ENCODE results near the gene TMCO4.

TMCO4 gene

DNA sequence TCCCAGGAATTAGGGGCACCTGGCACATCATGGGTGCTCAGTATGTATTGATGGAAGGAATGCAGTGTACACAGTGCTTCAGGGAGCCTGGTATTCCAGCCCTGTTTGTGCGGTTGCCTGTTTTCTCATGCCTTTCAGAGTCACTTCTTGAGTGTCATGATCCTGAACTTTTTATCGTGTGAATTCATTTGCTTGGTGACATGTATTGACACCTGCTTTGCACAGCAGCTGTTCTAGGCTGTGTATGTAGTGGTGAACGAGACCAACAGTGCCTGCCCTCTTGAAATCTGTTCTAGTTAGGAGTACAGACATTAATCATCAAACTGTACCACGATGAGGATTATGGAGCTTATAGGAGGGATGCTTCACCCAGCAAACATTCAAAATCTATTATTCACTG is 128.9 kb downstream of the TMCO4 start:
- TF ChIP-seq TAF1 (IDR thresholded peaks at IDR 0.05; ENCODE audit: borderline replicate concordance, insufficient read depth, low read length) = no peak
- no peak for TF ChIP-seq POLR2AphosphoS5 (IDR thresholded peaks at IDR 0.05; ENCODE audit: low read depth, low read length)
- TF ChIP-seq FOXP2 (optimal IDR thresholded peaks at IDR 0.05; ENCODE audit: borderline replicate concordance, extremely low read depth, extremely low read length, insufficient read depth) = no peak
- TF ChIP-seq SIN3A (IDR thresholded peaks at IDR 0.05; ENCODE audit: borderline replicate concordance, insufficient read depth, low read length) = no peak
- TF ChIP-seq, protein P1, sequence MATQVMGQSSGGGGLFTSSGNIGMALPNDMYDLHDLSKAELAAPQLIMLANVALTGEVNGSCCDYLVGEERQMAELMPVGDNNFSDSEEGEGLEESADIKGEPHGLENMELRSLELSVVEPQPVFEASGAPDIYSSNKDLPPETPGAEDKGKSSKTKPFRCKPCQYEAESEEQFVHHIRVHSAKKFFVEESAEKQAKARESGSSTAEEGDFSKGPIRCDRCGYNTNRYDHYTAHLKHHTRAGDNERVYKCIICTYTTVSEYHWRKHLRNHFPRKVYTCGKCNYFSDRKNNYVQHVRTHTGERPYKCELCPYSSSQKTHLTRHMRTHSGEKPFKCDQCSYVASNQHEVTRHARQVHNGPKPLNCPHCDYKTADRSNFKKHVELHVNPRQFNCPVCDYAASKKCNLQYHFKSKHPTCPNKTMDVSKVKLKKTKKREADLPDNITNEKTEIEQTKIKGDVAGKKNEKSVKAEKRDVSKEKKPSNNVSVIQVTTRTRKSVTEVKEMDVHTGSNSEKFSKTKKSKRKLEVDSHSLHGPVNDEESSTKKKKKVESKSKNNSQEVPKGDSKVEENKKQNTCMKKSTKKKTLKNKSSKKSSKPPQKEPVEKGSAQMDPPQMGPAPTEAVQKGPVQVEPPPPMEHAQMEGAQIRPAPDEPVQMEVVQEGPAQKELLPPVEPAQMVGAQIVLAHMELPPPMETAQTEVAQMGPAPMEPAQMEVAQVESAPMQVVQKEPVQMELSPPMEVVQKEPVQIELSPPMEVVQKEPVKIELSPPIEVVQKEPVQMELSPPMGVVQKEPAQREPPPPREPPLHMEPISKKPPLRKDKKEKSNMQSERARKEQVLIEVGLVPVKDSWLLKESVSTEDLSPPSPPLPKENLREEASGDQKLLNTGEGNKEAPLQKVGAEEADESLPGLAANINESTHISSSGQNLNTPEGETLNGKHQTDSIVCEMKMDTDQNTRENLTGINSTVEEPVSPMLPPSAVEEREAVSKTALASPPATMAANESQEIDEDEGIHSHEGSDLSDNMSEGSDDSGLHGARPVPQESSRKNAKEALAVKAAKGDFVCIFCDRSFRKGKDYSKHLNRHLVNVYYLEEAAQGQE (IDR thresholded peaks at IDR 0.05; ENCODE audit: insufficient read depth in 1 of 2, low read depth in 2 of 2, low read length in 2 of 2) = no peak

DNA sequence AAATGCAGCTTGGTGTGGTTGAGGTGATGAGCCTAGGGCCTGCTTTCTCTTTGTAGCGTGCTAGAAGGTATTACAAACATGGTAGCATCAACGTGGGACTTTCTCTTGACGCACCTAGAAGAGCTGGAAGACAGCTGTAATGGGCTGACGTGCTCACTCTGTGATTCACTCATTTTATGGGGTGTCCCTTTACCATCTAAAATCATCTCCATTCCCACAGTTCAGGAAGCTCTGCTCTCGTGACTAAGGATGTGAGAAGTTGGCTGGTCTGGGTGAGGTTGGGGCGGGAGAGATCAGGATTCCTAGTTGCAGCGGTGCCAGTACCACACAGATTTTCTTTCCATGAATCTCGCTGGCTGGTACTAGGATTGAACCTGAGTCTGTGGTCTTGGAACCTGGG is 130.8 kb downstream of the TMCO4 start:
- no peak for TF ChIP-seq POLR2AphosphoS5 (IDR thresholded peaks at IDR 0.05; ENCODE audit: low read depth, low read length)
- TF ChIP-seq, protein P1 (IDR thresholded peaks at IDR 0.05; ENCODE audit: insufficient read depth in 1 of 2, low read depth in 2 of 2, low read length in 2 of 2) = no peak
- TF ChIP-seq TAF1 (IDR thresholded peaks at IDR 0.05; ENCODE audit: borderline replicate concordance, insufficient read depth, low read length) = no peak
- TF ChIP-seq SIN3A (IDR thresholded peaks at IDR 0.05; ENCODE audit: borderline replicate concordance, insufficient read depth, low read length) = no peak
- no peak for TF ChIP-seq FOXP2 (optimal IDR thresholded peaks at IDR 0.05; ENCODE audit: borderline replicate concordance, extremely low read depth, extremely low read length, insufficient read depth)

DNA sequence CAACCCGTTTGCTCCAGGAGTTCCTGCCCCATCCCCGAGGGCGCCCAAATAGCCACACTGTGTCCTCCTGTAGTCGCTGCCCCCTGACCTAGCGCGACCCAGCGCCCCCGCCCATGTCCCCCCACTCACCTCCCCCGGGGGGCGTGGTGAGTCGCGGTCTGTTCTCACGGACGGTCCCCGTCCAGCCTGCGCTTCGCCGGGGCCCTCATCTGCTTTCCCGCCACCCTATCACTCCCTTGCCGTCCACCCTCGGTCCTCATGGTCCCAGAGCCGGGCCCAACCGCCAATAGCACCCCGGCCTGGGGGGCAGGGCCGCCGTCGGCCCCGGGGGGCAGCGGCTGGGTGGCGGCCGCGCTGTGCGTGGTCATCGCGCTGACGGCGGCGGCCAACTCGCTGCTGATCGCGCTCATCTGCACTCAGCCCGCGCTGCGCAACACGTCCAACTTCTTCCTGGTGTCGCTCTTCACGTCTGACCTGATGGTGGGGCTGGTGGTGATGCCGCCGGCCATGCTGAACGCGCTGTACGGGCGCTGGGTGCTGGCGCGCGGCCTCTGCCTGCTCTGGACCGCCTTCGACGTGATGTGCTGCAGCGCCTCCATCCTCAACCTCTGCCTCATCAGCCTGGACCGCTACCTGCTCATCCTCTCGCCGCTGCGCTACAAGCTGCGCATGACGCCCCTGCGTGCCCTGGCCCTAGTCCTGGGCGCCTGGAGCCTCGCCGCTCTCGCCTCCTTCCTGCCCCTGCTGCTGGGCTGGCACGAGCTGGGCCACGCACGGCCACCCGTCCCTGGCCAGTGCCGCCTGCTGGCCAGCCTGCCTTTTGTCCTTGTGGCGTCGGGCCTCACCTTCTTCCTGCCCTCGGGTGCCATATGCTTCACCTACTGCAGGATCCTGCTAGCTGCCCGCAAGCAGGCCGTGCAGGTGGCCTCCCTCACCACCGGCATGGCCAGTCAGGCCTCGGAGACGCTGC is 133.9 kb downstream of the TMCO4 start:
- TF ChIP-seq POLR2AphosphoS5 (IDR thresholded peaks at IDR 0.05; ENCODE audit: low read depth, low read length) (no peak), TAF1 (IDR thresholded peaks at IDR 0.05; ENCODE audit: borderline replicate concordance, insufficient read depth, low read length) (no peak), FOXP2 (optimal IDR thresholded peaks at IDR 0.05; ENCODE audit: borderline replicate concordance, extremely low read depth, extremely low read length, insufficient read depth) (no peak), SIN3A (IDR thresholded peaks at IDR 0.05; ENCODE audit: borderline replicate concordance, insufficient read depth, low read length) (no peak)
- TF ChIP-seq, protein P1 (IDR thresholded peaks at IDR 0.05; ENCODE audit: insufficient read depth in 1 of 2, low read depth in 2 of 2, low read length in 2 of 2) = no peak

DNA sequence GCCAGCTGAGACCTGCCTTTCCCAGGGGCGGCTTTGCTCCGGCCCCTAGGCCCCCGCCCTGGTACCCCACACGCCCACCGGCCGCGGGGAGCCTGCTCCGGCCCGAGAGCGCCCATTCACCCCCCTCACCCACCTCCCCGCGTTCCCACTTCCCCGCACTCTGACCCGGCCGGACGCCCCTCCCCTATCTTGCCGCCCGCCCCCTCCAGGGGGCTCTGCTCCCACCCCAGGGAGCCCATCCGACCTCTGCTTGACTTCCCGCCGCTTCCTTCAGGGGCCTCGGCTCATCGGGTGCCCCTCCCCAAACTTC is 134.6 kb downstream of the TMCO4 start:
- TF ChIP-seq POLR2AphosphoS5 (IDR thresholded peaks at IDR 0.05; ENCODE audit: low read depth, low read length) (no peak), FOXP2 (optimal IDR thresholded peaks at IDR 0.05; ENCODE audit: borderline replicate concordance, extremely low read depth, extremely low read length, insufficient read depth) (no peak)
- TF ChIP-seq, protein P1 (IDR thresholded peaks at IDR 0.05; ENCODE audit: insufficient read depth in 1 of 2, low read depth in 2 of 2, low read length in 2 of 2) = no peak

All from PFSK-1 (cell line).